ENCODE results near the gene BAZ2B. TPM values are rescaled to one million over a fixed set of nuclear protein-coding genes. Genes with fewer than 3 reads are reported as not detected.

Gene BAZ2B
- total RNA-seq, 1 experiment from 2014 or later = 19.9 TPM

GRCh38 chr2:159444754-159445153, 171.6 kb downstream of the BAZ2B start:
- ATAC-seq = no peak
- POLR2A ChIA-PET = no interaction called here
- TF ChIP-seq ZFX (IDR thresholded peaks at IDR 0.05) (no peak), EZH2phosphoT487 (IDR thresholded peaks at IDR 0.05; ENCODE audit: borderline replicate concordance) (no peak), POLR2A (IDR thresholded peaks at IDR 0.05; ENCODE audit: borderline replicate concordance, extremely low read depth, insufficient read depth, insufficient read length) (no peak), EZH2 (IDR thresholded peaks at IDR 0.05) (no peak), TCF7L2 (IDR thresholded peaks at IDR 0.05; ENCODE audit: borderline replicate concordance, extremely low read depth, insufficient read depth, insufficient read length) (no peak), YY1 (IDR thresholded peaks at IDR 0.05; ENCODE audit: extremely low read depth, insufficient replicate concordance, low read depth, low read length) (no peak), ELF1 (IDR thresholded peaks at IDR 0.05; ENCODE audit: borderline replicate concordance, low read depth) (no peak), RAD21 (IDR thresholded peaks at IDR 0.05; ENCODE audit: low read depth) (no peak)
- TF ChIP-seq, protein P1, sequence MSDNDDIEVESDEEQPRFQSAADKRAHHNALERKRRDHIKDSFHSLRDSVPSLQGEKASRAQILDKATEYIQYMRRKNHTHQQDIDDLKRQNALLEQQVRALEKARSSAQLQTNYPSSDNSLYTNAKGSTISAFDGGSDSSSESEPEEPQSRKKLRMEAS (IDR thresholded peaks at IDR 0.05) = no peak

DNA sequence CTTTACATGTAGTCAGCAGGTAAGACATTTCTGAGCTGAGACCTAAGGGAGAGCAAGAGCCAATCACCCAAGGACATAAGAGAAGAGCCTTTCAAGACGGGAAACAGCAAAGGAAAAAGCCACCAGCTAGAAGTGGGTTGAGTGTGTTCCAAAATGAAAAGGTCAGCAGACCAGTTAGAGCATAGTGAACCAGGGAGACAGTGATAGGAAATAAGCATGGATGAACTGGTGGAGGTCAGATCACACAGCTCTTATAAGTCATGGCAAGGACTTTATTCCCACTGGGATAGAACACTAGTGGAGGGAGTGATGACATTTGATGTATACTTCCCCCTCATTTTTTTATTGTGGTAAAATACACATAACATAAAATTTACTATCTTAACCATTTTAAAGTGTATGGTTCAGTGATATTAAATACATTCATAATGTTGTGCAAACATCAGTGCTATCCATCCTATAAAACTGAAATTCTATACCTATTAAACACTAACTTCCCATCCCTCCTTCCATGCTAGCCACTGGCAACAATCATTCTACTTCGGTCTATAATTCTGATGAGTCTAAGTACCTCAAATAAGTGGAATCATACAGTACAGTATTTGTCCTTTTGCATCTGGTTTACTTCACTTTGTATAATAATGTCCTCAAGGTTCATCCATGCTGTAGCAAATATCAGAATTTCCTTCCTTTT, 174.0 kb downstream of the BAZ2B start:
- no peaks in the 10 kb centered on the region; a peak in 1 of 4 replicates for H3K36me3 ChIP-seq (ENCODE audit: control insufficient read depth in 1 of 2, insufficient read depth in 2 of 2, low read length in 2 of 2)
- no peaks in the 10 kb centered on the region for H3K4me1 ChIP-seq (ENCODE audit: control insufficient read depth in 1 of 2, insufficient read depth in 2 of 2, low read length in 2 of 2)
- no peaks in the 10 kb centered on the region for H3K9me3 ChIP-seq (ENCODE audit: control insufficient read depth in 1 of 2, insufficient read depth in 1 of 2, low read depth in 1 of 2, low read length in 2 of 2)
- H3K27ac ChIP-seq (ENCODE audit: low read depth, low read length) = no peak overlapping the region
- no peaks in the 10 kb centered on the region for H3K79me2 ChIP-seq (ENCODE audit: insufficient read depth, low read length)
- H4K20me1 ChIP-seq (ENCODE audit: insufficient read depth) = no peaks in the 10 kb centered on the region
- no peak overlapping the region for H3K4me3 ChIP-seq (replicated peaks in 1 of 2; ENCODE audit: low read depth in 1 of 2, low read length in 2 of 2)
- no peaks in the 10 kb centered on the region for H3K9me2 ChIP-seq (ENCODE audit: insufficient read depth)
- DNase-seq (ENCODE audit: low read depth, low spot score) (no peak), ATAC-seq (no peak)
- no TSS peak for BruUV-seq (replicated peaks)
- no peak overlapping the region for H3K9ac ChIP-seq (ENCODE audit: low read length)
- H3K27me3 ChIP-seq (ENCODE audit: insufficient read depth, low read length) = no peaks in the 10 kb centered on the region
- intact Hi-C loops (cut with micrococcal nuclease) = no loop called here
- ChIA-PET POLR2A (no interaction called here), RAD21 (ENCODE audit: low non-redundant PET in 1 of 2, low total read pairs in 2 of 2, uncharacterized antibody in 2 of 2, unreplicated experiment in 2 of 2) (no interaction called here), CTCF (no interaction called here)
- H3K4me2 ChIP-seq (ENCODE audit: low read length) = no peak overlapping the region
- H2AFZ ChIP-seq (ENCODE audit: low read depth, low read length, poor library complexity, severe bottlenecking) = no peak overlapping the region
- no peak for TF ChIP-seq SRF (IDR thresholded peaks at IDR 0.05; ENCODE audit: low read depth)
- TF ChIP-seq FOSL1 (IDR thresholded peaks at IDR 0.05; ENCODE audit: low read depth) = no peak
- TF ChIP-seq, protein P2, sequence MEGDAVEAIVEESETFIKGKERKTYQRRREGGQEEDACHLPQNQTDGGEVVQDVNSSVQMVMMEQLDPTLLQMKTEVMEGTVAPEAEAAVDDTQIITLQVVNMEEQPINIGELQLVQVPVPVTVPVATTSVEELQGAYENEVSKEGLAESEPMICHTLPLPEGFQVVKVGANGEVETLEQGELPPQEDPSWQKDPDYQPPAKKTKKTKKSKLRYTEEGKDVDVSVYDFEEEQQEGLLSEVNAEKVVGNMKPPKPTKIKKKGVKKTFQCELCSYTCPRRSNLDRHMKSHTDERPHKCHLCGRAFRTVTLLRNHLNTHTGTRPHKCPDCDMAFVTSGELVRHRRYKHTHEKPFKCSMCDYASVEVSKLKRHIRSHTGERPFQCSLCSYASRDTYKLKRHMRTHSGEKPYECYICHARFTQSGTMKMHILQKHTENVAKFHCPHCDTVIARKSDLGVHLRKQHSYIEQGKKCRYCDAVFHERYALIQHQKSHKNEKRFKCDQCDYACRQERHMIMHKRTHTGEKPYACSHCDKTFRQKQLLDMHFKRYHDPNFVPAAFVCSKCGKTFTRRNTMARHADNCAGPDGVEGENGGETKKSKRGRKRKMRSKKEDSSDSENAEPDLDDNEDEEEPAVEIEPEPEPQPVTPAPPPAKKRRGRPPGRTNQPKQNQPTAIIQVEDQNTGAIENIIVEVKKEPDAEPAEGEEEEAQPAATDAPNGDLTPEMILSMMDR (IDR thresholded peaks at IDR 0.05 in 2 of 3, conservative IDR thresholded peaks at IDR 0.05 in 1 of 3; ENCODE audit: borderline replicate concordance in 1 of 3, insufficient read depth in 1 of 3, low read depth in 2 of 3, low read length in 2 of 3) = no peak
- no peak for TF ChIP-seq POLR2AphosphoS5 (IDR thresholded peaks at IDR 0.05; ENCODE audit: low read depth, low read length)
- TF ChIP-seq SIN3A (IDR thresholded peaks at IDR 0.05; ENCODE audit: low read depth) = no peak
- no peak for TF ChIP-seq CEBPB (IDR thresholded peaks at IDR 0.05; ENCODE audit: low read depth)
- no peak for TF ChIP-seq ELF1 (IDR thresholded peaks at IDR 0.05; ENCODE audit: borderline replicate concordance, low read depth)
- TF ChIP-seq TCF7L2 (IDR thresholded peaks at IDR 0.05; ENCODE audit: borderline replicate concordance, extremely low read depth, insufficient read depth, insufficient read length) = no peak
- TF ChIP-seq ZNF274 (IDR thresholded peaks at IDR 0.05; ENCODE audit: low read depth, low read length) = no peak
- no peak for TF ChIP-seq ZFX (IDR thresholded peaks at IDR 0.05)
- no peak for TF ChIP-seq SP1 (IDR thresholded peaks at IDR 0.05; ENCODE audit: low read depth)

More at GRCh38 chr2:159444754-159445153, 171.6 kb downstream of the BAZ2B start:
- Histone ChIP-seq H3K4me2 (ENCODE audit: low read length) (no peak overlapping the region), H3K27me3 (ENCODE audit: insufficient read depth, low read length) (no peaks in the 10 kb centered on the region), H3K79me2 (ENCODE audit: insufficient read depth, low read length) (no peaks in the 10 kb centered on the region), H3K9ac (ENCODE audit: low read length) (no peak overlapping the region), H4K20me1 (ENCODE audit: insufficient read depth) (no peaks in the 10 kb centered on the region), H2AFZ (ENCODE audit: low read depth, low read length, poor library complexity, severe bottlenecking) (no peak overlapping the region), H3K27ac (ENCODE audit: low read depth, low read length) (no peak overlapping the region), H3K4me1 (ENCODE audit: control insufficient read depth in 1 of 2, insufficient read depth in 2 of 2, low read length in 2 of 2) (no peaks in the 10 kb centered on the region), H3K4me3 (replicated peaks in 1 of 2; ENCODE audit: low read depth in 1 of 2, low read length in 2 of 2) (no peak overlapping the region), H3K36me3 (ENCODE audit: control insufficient read depth in 1 of 2, insufficient read depth in 2 of 2, low read length in 2 of 2) (no peaks in the 10 kb centered on the region), H3K9me2 (ENCODE audit: insufficient read depth) (no peaks in the 10 kb centered on the region), H3K9me3 (ENCODE audit: control insufficient read depth in 1 of 2, insufficient read depth in 1 of 2, low read depth in 1 of 2, low read length in 2 of 2) (no peaks in the 10 kb centered on the region)
- intact Hi-C loops (cut with micrococcal nuclease) = no loop called here
- no TSS peak for BruUV-seq (replicated peaks)
- no peak for DNase-seq (ENCODE audit: low read depth, low spot score)
- RAD21 ChIA-PET (ENCODE audit: low non-redundant PET in 1 of 2, low total read pairs in 2 of 2, uncharacterized antibody in 2 of 2, unreplicated experiment in 2 of 2) = no interaction called here
- CTCF ChIA-PET = no interaction called here
